Upper lobe of left lung (tissue), 6 donors: ENCODE measurements around the gene GALNT2. TPM values are rescaled to one million over a fixed set of nuclear protein-coding genes. Genes with fewer than 3 reads are reported as not detected.
A peak's percentile ranks its signal among the peaks of the same experiment; 100 is the strongest.

Experiments used
- ATAC-seq, 2 donors: fragments of 200-7000 bp; cut with Tn5 transposase; one replicate each; pipeline ENCODE4 v1.9.1; 2022; ENCODE audit warnings: mild to moderate bottlenecking in 2 of 2, moderate library complexity in 2 of 2; ENCODE audit not compliant: low FRiP score in 2 of 2
- DNase-seq, 2 donors: peaks; one replicate each; pipeline ENCODE4 v3.0.0-alpha.2; 2019 to 2020
- H3K27ac ChIP-seq, 4 donors: fragments of 200-600 bp; sonication (generic); one replicate each; pipeline ENCODE4 v1.5.1; 2016 to 2019
- H3K27me3 ChIP-seq, 4 donors: fragments of 200-600 bp; sonication (generic); one replicate each; pipeline ENCODE4 v1.5.1; 2017 to 2019
- H3K36me3 ChIP-seq, 4 donors: fragments of 200-600 bp; sonication (generic); one replicate each; pipeline ENCODE4 v1.5.1; 2016 to 2019
- H3K4me1 ChIP-seq, 4 donors: fragments of 200-600 bp; sonication (generic); one replicate each; pipeline ENCODE4 v1.5.1; 2018 to 2019
- H3K4me3 ChIP-seq, 4 donors: fragments of 200-600 bp; sonication (generic); one replicate each; pipeline ENCODE4 v1.5.1; 2017 to 2019; ENCODE audit warnings: mild to moderate bottlenecking in 2 of 4, moderate library complexity in 1 of 4
- H3K9me3 ChIP-seq, 4 donors: fragments of 200-600 bp; sonication (generic); one replicate each; pipeline ENCODE4 v1.5.1; 2018 to 2019
- EP300 ChIP-seq, 4 donors: sonication (generic); formaldehyde crosslinking; IDR thresholded peaks; one replicate each; pipeline ENCODE4 v1.5.1; 2017; ENCODE audit warnings: antibody characterized with exemption in 4 of 4, control low read depth in 2 of 4
- POLR2A ChIP-seq, 4 donors: fragments of 450-650 bp; IDR thresholded peaks; one replicate each; pipeline ENCODE4 v1.5.1; 2016 to 2017; ENCODE audit warnings: antibody characterized with exemption in 4 of 4, mild to moderate bottlenecking in 2 of 4
- POLR2AphosphoS5 ChIP-seq, 2 donors: sonication (generic); formaldehyde crosslinking; IDR thresholded peaks; one replicate each; pipeline ENCODE4 v1.5.1; 2017; ENCODE audit warnings: antibody characterized with exemption in 2 of 2
- WGBS, 2 donors: methylation state at CpG; one replicate each; pipeline ENCODE4 v1.1.5; 2017 to 2018; 5-methylcytosine and 5-hydroxymethylcytosine counted together
- total RNA-seq, 6 donors: library from RNA; depleted of rRNA in 4 of 6; stranded (reverse); fragments of >200 nt in 4 of 6; gene quantifications; one replicate each; pipeline versions ENCODE4 v1.1.0 to v1.2.1, GENCODE V29; 2016 to 2021
- TF ChIP-seq, protein P1 (sequence below), 6 experiments: fragments of 450-650 bp in 4 of 6; fragments of 200-600 bp in 2 of 6; sonication (generic) in 2 of 6; IDR thresholded peaks; one replicate each; pipeline ENCODE4 v1.5.1; 2016 to 2019; ENCODE audit warnings: antibody characterized with exemption in 6 of 6
- donor health status: DM: no; HTN: no; CAD: no; lungs with moderate emphysema.
- donor health status: DM: no; HTN: yes; CAD: no; lungs with severe emphysema.

GALNT2 gene
- total RNA-seq, 6 donors from 2014 or later = 51.3 to 62.3 (median 56.2) TPM

DNA sequence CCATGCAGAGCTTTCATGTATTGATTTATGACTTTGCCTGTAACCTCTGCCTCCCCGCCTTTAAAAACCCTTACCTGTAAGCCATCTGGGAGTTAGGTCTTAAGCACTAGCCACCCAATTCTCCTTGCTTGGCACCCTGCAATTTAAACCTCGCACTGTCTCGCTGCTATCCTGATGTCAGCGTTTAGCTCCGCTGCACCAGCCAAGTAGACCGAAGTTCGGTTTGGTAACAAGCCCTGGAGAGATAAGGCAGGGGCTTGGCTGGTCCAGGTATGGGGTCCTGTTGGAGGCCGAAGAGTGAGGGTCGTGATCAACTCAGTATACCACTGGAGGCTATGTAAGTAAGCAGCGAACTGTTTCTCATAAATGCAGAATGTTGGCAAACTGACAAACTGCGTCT, 64.4 kb downstream of the GALNT2 start:
- no peaks in the 10 kb centered on the region for H3K36me3 ChIP-seq
- WGBS, 2 donors = 95% methylated on average over 11 of the region's 11 CpGs
- peaks cover 5 to 19% (median 13%) of the 10 kb centered on the region in 4 donors for H3K4me1 ChIP-seq
- H3K27me3 ChIP-seq = no peaks in the 10 kb centered on the region
- H3K9me3 ChIP-seq = no peaks in the 10 kb centered on the region
- no peak for ATAC-seq
- TF ChIP-seq, protein P1, sequence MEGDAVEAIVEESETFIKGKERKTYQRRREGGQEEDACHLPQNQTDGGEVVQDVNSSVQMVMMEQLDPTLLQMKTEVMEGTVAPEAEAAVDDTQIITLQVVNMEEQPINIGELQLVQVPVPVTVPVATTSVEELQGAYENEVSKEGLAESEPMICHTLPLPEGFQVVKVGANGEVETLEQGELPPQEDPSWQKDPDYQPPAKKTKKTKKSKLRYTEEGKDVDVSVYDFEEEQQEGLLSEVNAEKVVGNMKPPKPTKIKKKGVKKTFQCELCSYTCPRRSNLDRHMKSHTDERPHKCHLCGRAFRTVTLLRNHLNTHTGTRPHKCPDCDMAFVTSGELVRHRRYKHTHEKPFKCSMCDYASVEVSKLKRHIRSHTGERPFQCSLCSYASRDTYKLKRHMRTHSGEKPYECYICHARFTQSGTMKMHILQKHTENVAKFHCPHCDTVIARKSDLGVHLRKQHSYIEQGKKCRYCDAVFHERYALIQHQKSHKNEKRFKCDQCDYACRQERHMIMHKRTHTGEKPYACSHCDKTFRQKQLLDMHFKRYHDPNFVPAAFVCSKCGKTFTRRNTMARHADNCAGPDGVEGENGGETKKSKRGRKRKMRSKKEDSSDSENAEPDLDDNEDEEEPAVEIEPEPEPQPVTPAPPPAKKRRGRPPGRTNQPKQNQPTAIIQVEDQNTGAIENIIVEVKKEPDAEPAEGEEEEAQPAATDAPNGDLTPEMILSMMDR (IDR thresholded peaks at IDR 0.05) = no peak
- no peak for TF ChIP-seq POLR2A (IDR thresholded peaks at IDR 0.05)
- TF ChIP-seq POLR2AphosphoS5 (IDR thresholded peaks at IDR 0.05) = no peak
- no peak for TF ChIP-seq EP300 (IDR thresholded peaks at IDR 0.05)
- no peak overlapping the region for H3K4me3 ChIP-seq
- no peak overlapping the region for H3K27ac ChIP-seq
- DNase-seq = no peak

DNA sequence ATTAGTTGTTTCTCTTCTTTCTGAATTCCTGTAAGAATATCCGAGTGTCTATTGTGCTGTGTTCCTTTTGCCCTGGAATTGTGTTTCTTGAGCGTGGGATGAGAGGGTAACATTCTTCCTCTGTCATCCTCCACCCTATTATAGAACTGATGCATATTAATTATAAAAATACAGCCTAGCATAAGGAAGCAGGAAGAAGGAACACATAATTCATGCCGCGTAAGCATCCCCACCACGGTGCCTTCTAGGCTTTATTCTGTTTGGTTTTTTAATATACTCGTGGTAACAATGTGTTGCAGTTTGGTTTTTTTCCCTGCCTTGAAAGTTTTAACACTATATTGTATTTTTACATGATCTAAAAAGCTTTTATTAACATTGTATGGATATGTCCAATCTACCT, 65.7 kb downstream of the GALNT2 start:
- TF ChIP-seq POLR2AphosphoS5 (IDR thresholded peaks at IDR 0.05) (no peak), EP300 (IDR thresholded peaks at IDR 0.05) (no peak), POLR2A (IDR thresholded peaks at IDR 0.05) (no peak)
- TF ChIP-seq, protein P1 (IDR thresholded peaks at IDR 0.05) = no peak
- Histone ChIP-seq H3K4me3 (no peak overlapping the region), H3K27me3 (no peaks in the 10 kb centered on the region), H3K9me3 (no peaks in the 10 kb centered on the region), H3K27ac (no peak overlapping the region), H3K4me1 (peaks cover 0 to 14% (median 10%) of the 10 kb centered on the region in 4 donors), H3K36me3 (no peaks in the 10 kb centered on the region)
- WGBS, 2 donors = 55 to 57% methylated on average over 6 of the region's 6 CpGs
- DNase-seq (no peak), ATAC-seq (no peak)

DNA sequence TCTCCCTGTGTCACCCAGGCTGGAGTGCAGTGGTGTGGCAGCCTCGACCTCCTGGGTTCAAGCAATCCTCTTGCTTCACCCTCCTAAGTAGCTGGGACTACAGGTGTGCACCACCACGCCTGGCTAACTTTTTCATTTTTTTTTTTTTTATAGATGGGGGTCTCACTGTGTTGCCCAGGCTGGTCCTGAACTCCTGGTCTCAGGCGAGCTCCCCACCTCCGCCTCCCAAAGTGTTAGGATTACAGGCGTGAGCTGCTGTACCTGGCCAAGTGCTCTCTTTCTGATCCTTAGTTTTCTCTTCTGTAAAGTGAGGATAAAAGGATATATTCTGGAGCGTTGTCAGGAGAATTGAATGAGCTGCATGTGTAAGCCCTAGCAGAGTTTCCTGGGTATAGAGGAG, 68.7 kb downstream of the GALNT2 start:
- Histone ChIP-seq H3K27ac (no peak overlapping the region), H3K27me3 (no peaks in the 10 kb centered on the region), H3K4me1 (peaks cover 4 to 25% (median 8%) of the 10 kb centered on the region in 4 donors), H3K36me3 (no peaks in the 10 kb centered on the region), H3K9me3 (no peaks in the 10 kb centered on the region), H3K4me3 (no peak overlapping the region)
- ATAC-seq (no peak), DNase-seq (no peak)
- TF ChIP-seq POLR2AphosphoS5 (IDR thresholded peaks at IDR 0.05) = no peak
- TF ChIP-seq, protein P1 (IDR thresholded peaks at IDR 0.05) = no peak
- no peak for TF ChIP-seq EP300 (IDR thresholded peaks at IDR 0.05)
- no peak for TF ChIP-seq POLR2A (IDR thresholded peaks at IDR 0.05)
- WGBS, 2 donors = 88 to 97% methylated on average over 6 of the region's 6 CpGs

DNA sequence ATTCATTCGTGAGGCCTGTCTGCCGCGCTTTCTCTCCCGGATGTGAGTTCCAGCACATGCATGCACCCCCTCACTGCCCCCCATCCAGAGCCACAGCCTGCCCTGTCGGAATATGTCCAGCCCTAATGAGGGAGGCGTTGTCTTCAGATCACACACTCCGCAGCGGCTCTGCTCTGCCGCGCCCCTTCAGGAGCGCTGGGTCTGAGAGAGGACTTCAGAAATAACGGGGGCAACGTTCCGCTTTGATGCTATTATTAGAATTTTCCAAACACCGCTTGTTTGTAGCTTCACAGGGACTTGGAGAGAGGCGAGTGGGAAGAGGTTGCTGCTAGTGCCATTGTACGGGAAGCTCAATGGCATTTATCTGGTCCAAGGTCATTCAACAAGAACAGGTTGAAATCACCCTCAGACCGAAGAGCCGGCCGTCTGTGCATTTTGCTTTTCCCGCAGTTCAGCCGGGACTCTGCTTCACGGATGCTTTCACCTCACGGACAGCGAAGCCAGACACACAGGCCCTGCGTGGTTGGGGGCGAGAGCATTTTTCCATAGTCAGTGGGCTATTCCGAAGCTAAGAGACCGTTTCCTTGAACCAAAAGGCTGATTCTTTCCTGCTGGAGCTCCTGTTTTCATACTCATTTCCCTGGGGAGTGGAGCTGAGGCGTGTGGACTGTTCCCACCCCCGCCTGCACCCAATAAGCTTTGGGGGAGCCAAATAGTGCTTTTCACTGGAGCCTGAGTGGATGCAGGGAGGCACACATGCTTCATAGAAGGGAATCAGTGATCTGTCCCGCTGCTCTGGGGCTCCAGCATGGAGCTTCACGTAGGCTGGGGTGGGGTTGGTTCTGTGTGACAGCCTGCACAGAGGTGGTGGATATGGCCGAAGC, 69.7 kb downstream of the GALNT2 start:
- H3K9me3 ChIP-seq = no peaks in the 10 kb centered on the region
- H3K27ac ChIP-seq = no peak overlapping the region
- no peaks in the 10 kb centered on the region for H3K36me3 ChIP-seq
- H3K4me3 ChIP-seq = no peak overlapping the region
- H3K27me3 ChIP-seq = no peaks in the 10 kb centered on the region
- TF ChIP-seq POLR2A (IDR thresholded peaks at IDR 0.05) = no peak
- no peak for TF ChIP-seq POLR2AphosphoS5 (IDR thresholded peaks at IDR 0.05)
- TF ChIP-seq, protein P1 (IDR thresholded peaks at IDR 0.05) = no peak
- no peak for TF ChIP-seq EP300 (IDR thresholded peaks at IDR 0.05)
- peaks cover 3 to 27% (median 8%) of the 10 kb centered on the region in 4 donors for H3K4me1 ChIP-seq
- WGBS, 2 donors = 83 to 87% methylated on average over 31 of the region's 34 CpGs
- ATAC-seq (peak in 1 of 2 donors; percentile 11), DNase-seq (no peak)
